Activated CD8-positive, alpha-beta memory T cell treated with anti-CD3 and anti-CD28 coated beads, Interleukin-2, amount 50 U/mL, for 4 hours (primary cell): ENCODE measurements around the gene ITPKC.

Experiments
- DNase-seq: peaks from one replicate; pipeline ENCODE4 v3.0.0-alpha.2; 2020

ITPKC gene

GRCh38 chr19:40690693-40691420, 26.1 kb upstream of the ITPKC start:
- DNase-seq, result peak; percentile 84

- DNase-seq, result no peak
Measured at GRCh38 chr19:40691421-40692211, 25.3 kb upstream of the ITPKC start.

- DNase-seq, result no peak
Measured at GRCh38 chr19:40692212-40692551, 24.7 kb upstream of the ITPKC start.

- DNase-seq, result no peak
Measured at GRCh38 chr19:40693150-40693788, 23.6 kb upstream of the ITPKC start.

GRCh38 chr19:40693896-40694295, 23.0 kb upstream of the ITPKC start:
- DNase-seq, result no peak

- no peak for DNase-seq
Measured at GRCh38 chr19:40695881-40696280, 21.0 kb upstream of the ITPKC start.

GRCh38 chr19:40697007-40697406, 19.9 kb upstream of the ITPKC start:
- no peak for DNase-seq

- no peak for DNase-seq
Measured at GRCh38 chr19:40700083-40700482, 16.8 kb upstream of the ITPKC start.

- no peak for DNase-seq
Measured at GRCh38 chr19:40701758-40702157, 15.2 kb upstream of the ITPKC start.

GRCh38 chr19:40702337-40703012, 14.4 kb upstream of the ITPKC start:
- no peak for DNase-seq

- DNase-seq, result no peak
Measured at GRCh38 chr19:40703029-40703755, 13.7 kb upstream of the ITPKC start.

GRCh38 chr19:40704491-40705361, 12.2 kb upstream of the ITPKC start:
- DNase-seq, result no peak

- DNase-seq, result no peak
Measured at GRCh38 chr19:40705362-40705651, 11.6 kb upstream of the ITPKC start.

- no peak for DNase-seq
Measured at GRCh38 chr19:40705950-40706619, 10.8 kb upstream of the ITPKC start.

GRCh38 chr19:40707615-40708014, 9.3 kb upstream of the ITPKC start:
- no peak for DNase-seq

GRCh38 chr19:40709817-40710216, 7.1 kb upstream of the ITPKC start:
- DNase-seq, result no peak

- DNase-seq, result no peak
Measured at GRCh38 chr19:40713939-40714338, 3.0 kb upstream of the ITPKC start.

- peak; percentile 91 for DNase-seq
Measured at GRCh38 chr19:40714441-40715299, 2.2 kb upstream of the ITPKC start.

GRCh38 chr19:40716031-40716481, 856 bp upstream of the ITPKC start:
- peak; percentile 82 for DNase-seq

GRCh38 chr19:40717325-40717879, 490 bp downstream of the ITPKC start:
- DNase-seq, result no peak
